GM18951 (cell line): ENCODE results near the gene HAUS7.
A peak's percentile ranks its signal among the peaks of the same experiment; 100 is the strongest.

Source experiments
- POLR2A ChIP-seq: IDR thresholded peaks from 4 replicates; pipeline ENCODE4 v1.6.1; 2011; ENCODE audit warnings: mild to moderate bottlenecking; ENCODE audit not compliant: insufficient read length, insufficient read depth; ENCODE audit errors: extremely low read depth
- in situ Hi-C: fragments of 300-500 bp; cut with MboI; formaldehyde crosslinking; loops from one replicate; pipeline ENCODE4 v1.12.0; 2022; ENCODE audit warnings: low sequenced_read_pairs, mixed read lengths, inconsistent platforms; ENCODE audit not compliant: unreplicated experiment

The HAUS7 gene

DNA sequence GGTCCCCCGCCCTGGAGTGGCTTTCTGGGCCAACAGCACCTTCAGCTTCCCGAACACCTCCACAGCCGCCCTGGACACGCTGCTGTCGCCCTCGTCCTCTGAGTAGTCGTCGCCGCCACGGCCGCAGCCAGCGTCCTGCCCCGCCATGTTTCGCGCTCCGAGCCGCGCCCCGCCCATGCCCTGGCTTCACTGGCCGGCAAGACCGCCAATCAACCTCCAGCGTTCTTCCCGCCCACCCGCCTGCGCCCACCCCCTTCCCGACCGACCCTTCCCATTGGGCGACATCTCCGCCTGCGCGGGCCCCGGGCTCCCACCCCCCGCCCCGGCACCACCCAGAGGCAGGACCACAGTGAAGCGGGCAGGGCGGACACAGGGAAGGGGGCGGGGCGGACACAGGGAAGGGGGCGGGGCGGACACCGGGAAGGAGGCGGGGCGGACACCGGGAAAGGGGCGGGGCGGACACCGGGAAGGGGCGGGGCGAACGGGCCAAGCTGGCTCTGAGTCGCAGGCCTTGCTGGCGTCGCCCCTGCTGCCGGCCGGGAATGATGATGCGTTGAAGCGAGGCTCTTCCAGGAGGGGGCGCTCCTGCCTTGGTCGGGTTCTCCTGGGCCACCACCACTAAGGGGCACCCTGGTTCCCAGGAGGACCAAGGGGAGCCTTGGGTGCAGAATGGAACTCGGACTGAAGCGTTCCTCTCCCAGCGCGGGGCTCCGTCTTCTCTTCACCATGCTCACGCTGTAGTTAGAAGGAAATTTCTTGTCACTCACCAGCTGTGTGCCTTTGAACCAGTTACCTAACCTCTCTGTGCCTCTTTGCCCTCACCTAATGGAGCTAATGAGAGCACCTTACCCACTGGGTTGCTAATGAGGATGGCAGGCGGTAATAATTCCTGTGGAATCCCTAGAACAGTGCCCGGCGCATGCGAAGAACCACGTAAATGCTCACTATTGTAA, at the start of gene HAUS7:
Gene HAUS7, minus strand, starts transcription at position 166 of the 953 bp plus-strand sequence. Its CDS starts 19 bp downstream, at position 147.
- in situ Hi-C loops: no loop called here
- peak; percentile 51 for TF ChIP-seq POLR2A

DNA sequence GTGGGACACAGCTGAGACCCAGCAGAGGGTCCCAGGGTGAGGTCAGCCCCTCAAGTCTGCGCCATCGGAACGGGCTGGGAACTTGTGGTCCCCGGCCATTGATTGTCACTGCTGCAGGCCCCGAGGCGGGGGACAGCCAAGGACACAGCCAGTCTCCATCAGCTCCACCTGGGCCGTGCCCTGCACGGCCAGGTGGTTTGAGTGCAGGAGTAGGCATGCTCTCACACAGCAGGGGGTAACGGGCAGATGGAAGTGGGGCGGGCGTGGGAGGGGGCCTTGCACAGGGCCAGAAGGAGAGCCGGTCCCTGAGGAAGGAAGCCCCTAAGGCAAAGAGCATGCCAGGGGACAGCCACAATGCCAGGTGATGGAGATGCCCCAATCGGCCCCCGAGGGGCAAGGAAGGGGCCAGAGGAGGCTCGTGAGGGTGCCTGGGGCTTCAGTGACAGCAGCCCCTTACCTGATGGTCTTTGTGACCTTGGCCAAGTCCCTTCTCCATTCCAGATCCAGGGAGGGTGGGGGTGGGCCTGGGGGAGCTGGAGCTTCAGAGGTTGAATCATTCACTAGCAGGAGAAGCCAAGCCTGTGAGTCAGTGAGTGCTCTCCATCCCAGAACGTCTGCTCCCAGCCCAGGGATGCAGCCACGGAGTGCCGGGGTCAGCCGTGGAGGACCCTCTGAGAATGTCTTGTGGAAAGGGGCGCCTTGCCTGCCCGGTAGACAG, 49.4 kb upstream of the HAUS7 start:
- in situ Hi-C loops: loop anchor here (25.0 kb wide), 1 partner anchor 582 kb away; no protein-coding TSS in a partner anchor
- TF ChIP-seq POLR2A: no peak

DNA sequence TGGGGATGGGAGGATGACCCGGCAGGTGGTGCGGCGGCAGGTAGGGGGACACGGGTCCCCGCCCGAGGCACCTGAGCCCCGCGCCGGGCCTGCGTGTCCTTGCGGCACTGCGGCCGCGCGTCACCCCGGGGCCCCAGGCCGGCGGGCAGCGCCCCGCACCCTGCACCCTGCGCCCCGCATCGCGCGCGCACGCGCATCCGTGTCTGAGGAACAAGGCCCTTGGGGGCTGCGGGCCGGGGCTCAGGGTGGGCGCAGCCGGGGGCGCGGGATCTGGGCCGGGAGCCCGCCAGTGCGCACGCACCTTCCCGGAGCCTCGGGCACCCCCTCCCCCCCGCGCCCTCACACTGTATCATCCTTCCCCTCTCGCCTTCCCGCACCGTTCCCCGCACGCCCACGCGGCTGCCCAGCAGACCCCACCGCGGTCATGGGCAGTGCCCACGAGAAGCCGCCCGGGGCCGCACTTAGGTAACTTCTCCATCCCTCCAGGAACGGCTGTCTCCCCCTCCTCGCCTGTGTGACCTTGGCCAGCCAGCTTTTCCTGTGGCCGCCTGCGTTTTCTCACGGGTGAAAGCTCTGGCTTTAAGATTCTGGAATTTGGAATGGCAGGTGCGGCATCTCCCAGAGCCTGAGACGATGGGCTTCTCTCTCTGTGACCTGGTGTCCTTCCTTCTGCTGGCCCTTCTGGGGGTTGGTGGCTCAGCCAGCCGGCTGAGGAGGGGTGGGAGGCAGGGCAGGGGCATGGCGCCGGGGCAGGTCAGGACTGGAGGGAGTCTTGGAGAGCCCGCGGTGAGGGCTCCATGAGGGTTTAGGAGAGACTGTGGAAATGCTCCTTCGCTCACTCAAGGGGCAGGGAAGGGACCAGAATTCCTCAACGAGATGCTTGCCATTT, 47.8 kb upstream of the HAUS7 start:
- no peak for TF ChIP-seq POLR2A
- in situ Hi-C loops: loop anchor here (25.0 kb wide), 1 partner anchor 581 kb away; no protein-coding TSS in a partner anchor

DNA sequence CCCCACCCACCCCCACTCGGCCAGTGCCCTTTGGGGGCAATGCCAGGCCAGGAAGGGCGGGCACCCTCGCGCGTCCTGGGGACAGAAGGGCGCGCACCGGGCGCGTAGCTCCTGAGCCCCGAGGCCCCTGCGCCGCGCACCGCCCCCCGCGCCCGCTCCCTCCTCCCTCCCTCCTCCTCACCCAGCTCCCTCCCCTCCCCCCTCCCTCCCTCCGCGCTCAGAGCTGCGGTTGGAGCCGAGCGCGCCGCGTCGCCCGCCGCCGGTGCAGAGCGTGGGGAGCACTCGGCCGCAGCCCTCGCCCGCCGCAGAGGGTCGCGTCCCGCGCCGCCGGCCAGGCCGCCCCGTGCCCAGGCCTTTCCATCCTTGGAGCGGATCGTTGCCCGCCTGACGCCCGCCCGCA, 47.0 kb upstream of the HAUS7 start, which contains the start of gene ATP2B3:
Gene ATP2B3, plus strand, starts transcription at position 220 of the 400 bp plus-strand sequence. CDS start 18,606 bp downstream, outside the sequence.
- in situ Hi-C loops: loop anchor here (25.0 kb wide), 1 partner anchor 580 kb away; no protein-coding TSS in a partner anchor
- no peak for TF ChIP-seq POLR2A

DNA sequence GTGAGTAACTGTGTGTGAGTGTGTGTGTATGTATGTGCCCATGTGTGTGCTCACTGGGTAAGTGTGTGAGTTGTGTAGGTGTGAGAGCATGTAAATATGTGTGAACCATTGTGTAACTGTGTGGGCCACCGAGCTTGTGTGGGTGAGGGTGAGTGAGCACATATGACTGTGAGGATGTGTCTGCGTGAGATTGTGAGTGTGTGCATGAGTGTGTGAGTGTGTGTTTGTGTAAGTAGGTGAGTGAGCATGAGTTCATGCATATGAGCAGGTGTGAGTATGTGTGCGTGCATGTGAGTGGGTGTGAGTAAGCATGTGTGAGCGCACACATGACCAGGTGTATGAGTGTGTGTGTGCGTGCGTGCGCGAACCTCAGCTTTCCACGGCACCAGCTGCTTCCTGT, 45.7 kb upstream of the HAUS7 start:
- in situ Hi-C loops: loop anchor here (25.0 kb wide), 1 partner anchor 579 kb away; no protein-coding TSS in a partner anchor

DNA sequence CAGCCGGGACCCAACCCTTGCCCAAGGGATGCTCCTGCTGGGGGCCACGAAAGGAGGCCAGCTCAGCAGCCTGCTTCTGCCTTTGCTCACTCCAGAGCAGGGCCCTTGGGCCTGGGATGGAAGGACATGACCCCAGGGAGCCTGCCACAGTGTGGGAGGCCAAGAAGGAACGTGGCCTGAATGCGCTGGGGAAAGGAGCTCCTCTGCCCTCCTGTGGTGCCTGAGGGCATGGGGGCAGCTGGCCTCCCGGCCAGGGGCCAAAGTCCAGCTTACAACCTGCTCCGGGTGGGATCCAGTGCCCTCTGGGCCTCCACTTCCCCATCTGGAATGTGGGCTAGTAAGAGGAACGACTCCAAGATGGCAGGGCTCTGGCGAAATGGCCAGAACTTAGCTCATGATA, 45.1 kb upstream of the HAUS7 start:
- no peak for TF ChIP-seq POLR2A
- in situ Hi-C loops: loop anchor here (25.0 kb wide), 1 partner anchor 578 kb away; no protein-coding TSS in a partner anchor

More for the DNA sequence above, 45.7 kb upstream of the HAUS7 start:
- TF ChIP-seq POLR2A: no peak

DNA sequence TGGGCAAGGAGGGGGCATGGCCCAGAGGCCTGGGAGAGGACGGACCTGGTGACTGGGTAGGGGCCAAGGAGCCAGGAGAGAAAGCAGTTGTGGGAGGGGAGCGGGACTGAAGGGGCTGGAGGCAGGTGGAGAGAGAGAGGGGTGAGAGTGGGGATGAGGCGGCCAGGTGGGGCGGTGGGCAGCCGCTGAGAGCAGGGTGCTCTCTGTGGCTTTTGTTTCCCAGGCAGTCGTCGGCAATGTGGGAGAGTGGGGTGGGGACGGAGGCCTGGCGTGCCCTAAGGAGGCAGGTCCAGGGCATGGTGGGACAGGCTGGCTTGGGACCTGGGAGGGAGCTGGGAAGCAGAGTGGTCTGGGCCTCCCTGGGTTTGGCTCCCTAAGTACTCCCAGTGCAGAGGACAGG, 43.9 kb upstream of the HAUS7 start:
- in situ Hi-C loops: loop anchor here (25.0 kb wide), 1 partner anchor 577 kb away; no protein-coding TSS in a partner anchor
- TF ChIP-seq POLR2A: no peak

DNA sequence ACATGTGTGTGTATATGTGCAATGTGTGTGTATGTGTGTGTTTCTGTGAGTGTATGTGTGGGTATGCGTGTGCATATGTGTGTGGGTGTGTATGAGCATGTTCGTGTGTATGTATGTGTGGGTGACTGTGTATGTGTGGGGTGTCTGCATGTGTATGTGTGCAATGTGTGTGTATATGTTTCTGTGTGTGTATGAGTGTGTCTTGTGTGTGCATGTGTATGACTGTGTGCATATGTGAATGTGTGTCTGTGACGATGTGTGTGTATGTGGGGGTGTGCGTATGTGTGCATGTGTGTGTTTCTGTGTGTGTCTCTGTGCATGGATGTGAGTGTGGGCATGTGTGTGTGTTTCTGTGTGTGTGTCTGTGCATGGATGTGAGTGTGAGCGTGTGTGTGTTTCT, 42.9 kb upstream of the HAUS7 start:
- in situ Hi-C loops: loop anchor here (25.0 kb wide), 1 partner anchor 576 kb away; no protein-coding TSS in a partner anchor
- no peak for TF ChIP-seq POLR2A

DNA sequence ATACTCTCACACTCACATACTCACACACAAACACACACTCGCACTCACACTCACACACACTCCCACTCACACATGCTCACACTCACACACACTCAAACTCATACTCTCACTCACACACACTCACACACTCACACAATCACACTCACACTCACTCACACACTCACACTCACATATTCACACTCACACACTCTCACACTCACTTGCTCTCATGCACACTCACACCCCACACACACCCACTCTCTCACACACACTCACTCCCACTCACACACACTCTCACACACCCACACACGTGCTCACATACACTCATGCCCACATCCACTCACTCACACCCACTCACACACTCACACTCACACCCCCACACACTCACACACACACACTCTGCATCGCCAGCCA, 42.1 kb upstream of the HAUS7 start:
- in situ Hi-C loops: loop anchor here (25.0 kb wide), 1 partner anchor 575 kb away; no protein-coding TSS in a partner anchor
- no peak for TF ChIP-seq POLR2A

DNA sequence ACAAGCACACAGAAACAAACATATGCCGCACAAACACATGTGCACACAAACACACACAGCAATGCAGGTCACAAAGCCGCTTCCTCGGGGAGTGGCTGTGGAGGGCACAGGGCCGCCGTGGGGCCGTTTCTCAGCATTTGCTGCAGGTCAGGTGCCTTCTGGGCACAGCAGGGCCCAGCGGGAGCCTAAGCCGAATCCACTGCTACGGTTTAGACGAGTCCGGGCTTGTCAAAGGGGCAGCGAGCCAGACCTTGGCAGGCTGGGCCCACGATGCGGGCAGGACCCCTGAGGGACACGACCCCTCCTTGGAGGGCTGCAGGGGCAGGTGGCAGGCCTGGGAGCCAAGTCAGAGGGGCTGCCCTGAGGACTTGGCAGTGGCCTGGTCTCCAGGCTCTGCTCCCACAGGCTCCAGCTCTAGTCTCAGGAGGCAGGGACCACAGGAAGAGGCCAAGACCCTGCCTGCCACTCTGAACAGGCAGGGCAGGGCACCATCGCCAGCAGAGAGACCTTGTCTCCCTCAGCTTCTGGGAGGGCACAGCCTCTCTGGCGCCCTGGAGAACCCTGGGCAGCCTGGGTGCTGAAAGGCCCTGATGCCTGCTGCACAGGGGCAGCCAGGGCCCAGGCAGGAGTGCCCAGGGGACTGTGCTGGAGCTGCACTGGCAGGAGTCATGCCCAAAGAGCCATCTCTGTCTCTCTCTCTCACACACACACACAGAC, 41.6 kb upstream of the HAUS7 start:
- in situ Hi-C loops: loop anchor here (25.0 kb wide), 1 partner anchor 575 kb away; no protein-coding TSS in a partner anchor
- no peak for TF ChIP-seq POLR2A

DNA sequence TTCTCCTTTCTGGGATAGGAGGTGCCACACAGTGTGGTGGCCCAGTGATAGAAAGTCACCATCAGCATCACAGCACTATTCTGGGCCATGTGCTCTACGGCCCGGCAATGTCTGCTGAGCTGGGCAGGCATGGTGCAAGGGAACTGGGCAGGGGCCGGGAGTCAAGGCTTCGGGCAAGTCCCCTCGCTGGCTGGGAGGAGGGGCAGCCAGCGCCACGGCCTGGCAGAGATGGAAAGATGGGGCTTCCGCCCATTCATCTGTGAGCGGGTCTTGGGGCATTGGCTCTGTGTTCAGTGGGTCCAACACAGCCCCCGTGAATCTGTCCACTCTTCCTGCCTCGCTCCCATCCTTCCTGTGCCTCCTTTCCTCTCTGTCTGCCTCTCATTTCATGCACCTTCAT, 40.0 kb upstream of the HAUS7 start:
- in situ Hi-C loops: loop anchor here (25.0 kb wide), 1 partner anchor 573 kb away; no protein-coding TSS in a partner anchor
- no peak for TF ChIP-seq POLR2A
